ENCODE measurements around the gene CDC42EP4. TPM values are rescaled to one million over a fixed set of nuclear protein-coding genes. Genes with fewer than 3 reads are reported as not detected.

Gene CDC42EP4
- total and polyA plus RNA-seq, 2 donors (not counting 1 experiment from before 2014, with no cell fraction given), result 20.9 to 34.2 TPM

DNA sequence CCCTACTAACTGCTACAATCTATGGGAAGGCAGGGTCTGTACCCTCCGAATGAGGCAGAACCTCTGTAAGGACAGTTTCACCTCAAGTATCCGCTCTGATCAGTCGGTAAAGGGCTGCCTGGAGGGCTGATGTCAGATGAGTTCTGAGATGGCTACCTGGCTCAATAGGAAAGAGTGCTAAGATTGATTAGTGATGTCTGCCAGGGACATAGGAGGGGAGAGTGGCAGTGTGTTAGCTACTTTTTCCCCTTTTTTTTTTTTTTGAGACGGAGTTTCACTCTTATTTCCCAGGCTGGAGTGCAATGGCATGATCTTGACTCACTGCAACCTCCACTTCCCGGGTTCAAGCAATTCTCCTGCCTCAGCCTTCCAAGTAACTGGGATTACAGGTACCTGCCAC is 39.1 kb upstream of the CDC42EP4 start:
- H3K4me2 ChIP-seq (ENCODE audit: extremely low read depth, insufficient read depth, low read length), result no peak overlapping the region
- no peaks in the 10 kb centered on the region for H3K4me1 ChIP-seq (ENCODE audit: control insufficient read depth, extremely low read depth, insufficient read depth, low read length)
- H3K9me3 ChIP-seq (ENCODE audit: control insufficient read depth, insufficient read depth, low read depth, low read length), result no peaks in the 10 kb centered on the region
- no peaks in the 10 kb centered on the region for H3K27me3 ChIP-seq (ENCODE audit: control insufficient read depth, insufficient read depth, low read length)
- H3K36me3 ChIP-seq (ENCODE audit: control insufficient read depth, insufficient read depth, low read length), result no peaks in the 10 kb centered on the region
- no peaks in the 10 kb centered on the region for H3K79me2 ChIP-seq (ENCODE audit: control insufficient read depth, insufficient read depth, low read length)
- no peak for DNase-seq (ENCODE audit: low read depth in 2 of 2)
- TF ChIP-seq EZH2 (IDR thresholded peaks at IDR 0.05; ENCODE audit: low read length, missing control alignments), result no peak
- H3K27ac ChIP-seq (ENCODE audit: insufficient read depth, low read length), result no peak overlapping the region
- H2AFZ ChIP-seq (ENCODE audit: low read length), result no peak overlapping the region
- no peak overlapping the region for H3K4me3 ChIP-seq (replicated peaks in 1 of 4; ENCODE audit: control extremely low read depth in 1 of 4, insufficient read depth in 1 of 4, low read depth in 3 of 4, low read length in 4 of 4)
- H4K20me1 ChIP-seq (ENCODE audit: control insufficient read depth, extremely low read depth, insufficient read depth, low read length), result no peaks in the 10 kb centered on the region
- no peak overlapping the region for H3K9ac ChIP-seq (ENCODE audit: insufficient read depth, low read length)

DNA sequence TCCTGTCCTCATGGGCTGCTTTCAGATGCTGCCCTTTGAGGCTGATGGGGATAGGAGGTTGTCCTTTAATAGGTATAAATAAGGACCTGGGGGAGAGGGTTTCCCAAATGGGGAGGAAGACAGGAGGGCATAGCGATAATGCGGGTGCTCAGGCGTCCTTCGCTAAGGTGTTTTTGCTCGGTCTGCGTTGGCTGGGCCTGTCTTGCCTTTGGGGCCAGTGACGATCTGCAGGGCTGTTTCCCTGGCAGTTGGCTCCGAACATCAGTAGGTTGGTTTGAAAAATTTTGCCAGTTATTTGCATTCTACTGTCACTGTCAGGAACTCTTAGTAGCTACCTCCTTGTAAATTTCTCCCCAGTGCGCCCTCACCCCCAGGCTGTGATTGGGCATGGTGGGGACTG is 37.8 kb upstream of the CDC42EP4 start:
- Histone ChIP-seq H3K4me1 (ENCODE audit: control insufficient read depth, extremely low read depth, insufficient read depth, low read length) (no peaks in the 10 kb centered on the region), H3K9ac (ENCODE audit: insufficient read depth, low read length) (no peak overlapping the region), H2AFZ (ENCODE audit: low read length) (no peak overlapping the region), H3K27ac (ENCODE audit: insufficient read depth, low read length) (no peak overlapping the region), H3K4me2 (ENCODE audit: extremely low read depth, insufficient read depth, low read length) (no peak overlapping the region), H3K79me2 (ENCODE audit: control insufficient read depth, insufficient read depth, low read length) (no peaks in the 10 kb centered on the region), H3K36me3 (ENCODE audit: control insufficient read depth, insufficient read depth, low read length) (no peaks in the 10 kb centered on the region), H3K27me3 (ENCODE audit: control insufficient read depth, insufficient read depth, low read length) (no peaks in the 10 kb centered on the region), H3K9me3 (ENCODE audit: control insufficient read depth, insufficient read depth, low read depth, low read length) (no peaks in the 10 kb centered on the region), H4K20me1 (ENCODE audit: control insufficient read depth, extremely low read depth, insufficient read depth, low read length) (no peaks in the 10 kb centered on the region), H3K4me3 (replicated peaks in 1 of 4; ENCODE audit: control extremely low read depth in 1 of 4, insufficient read depth in 1 of 4, low read depth in 3 of 4, low read length in 4 of 4) (no peak overlapping the region)
- TF ChIP-seq, protein P1, sequence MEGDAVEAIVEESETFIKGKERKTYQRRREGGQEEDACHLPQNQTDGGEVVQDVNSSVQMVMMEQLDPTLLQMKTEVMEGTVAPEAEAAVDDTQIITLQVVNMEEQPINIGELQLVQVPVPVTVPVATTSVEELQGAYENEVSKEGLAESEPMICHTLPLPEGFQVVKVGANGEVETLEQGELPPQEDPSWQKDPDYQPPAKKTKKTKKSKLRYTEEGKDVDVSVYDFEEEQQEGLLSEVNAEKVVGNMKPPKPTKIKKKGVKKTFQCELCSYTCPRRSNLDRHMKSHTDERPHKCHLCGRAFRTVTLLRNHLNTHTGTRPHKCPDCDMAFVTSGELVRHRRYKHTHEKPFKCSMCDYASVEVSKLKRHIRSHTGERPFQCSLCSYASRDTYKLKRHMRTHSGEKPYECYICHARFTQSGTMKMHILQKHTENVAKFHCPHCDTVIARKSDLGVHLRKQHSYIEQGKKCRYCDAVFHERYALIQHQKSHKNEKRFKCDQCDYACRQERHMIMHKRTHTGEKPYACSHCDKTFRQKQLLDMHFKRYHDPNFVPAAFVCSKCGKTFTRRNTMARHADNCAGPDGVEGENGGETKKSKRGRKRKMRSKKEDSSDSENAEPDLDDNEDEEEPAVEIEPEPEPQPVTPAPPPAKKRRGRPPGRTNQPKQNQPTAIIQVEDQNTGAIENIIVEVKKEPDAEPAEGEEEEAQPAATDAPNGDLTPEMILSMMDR (conservative IDR thresholded peaks at IDR 0.05 in 1 of 2, IDR thresholded peaks at IDR 0.05 in 1 of 2; ENCODE audit: low read depth in 1 of 2, low read length in 2 of 2), result no peak
- TF ChIP-seq EZH2 (IDR thresholded peaks at IDR 0.05; ENCODE audit: low read length, missing control alignments), result no peak
- DNase-seq (ENCODE audit: low read depth in 2 of 2), result no peak

DNA sequence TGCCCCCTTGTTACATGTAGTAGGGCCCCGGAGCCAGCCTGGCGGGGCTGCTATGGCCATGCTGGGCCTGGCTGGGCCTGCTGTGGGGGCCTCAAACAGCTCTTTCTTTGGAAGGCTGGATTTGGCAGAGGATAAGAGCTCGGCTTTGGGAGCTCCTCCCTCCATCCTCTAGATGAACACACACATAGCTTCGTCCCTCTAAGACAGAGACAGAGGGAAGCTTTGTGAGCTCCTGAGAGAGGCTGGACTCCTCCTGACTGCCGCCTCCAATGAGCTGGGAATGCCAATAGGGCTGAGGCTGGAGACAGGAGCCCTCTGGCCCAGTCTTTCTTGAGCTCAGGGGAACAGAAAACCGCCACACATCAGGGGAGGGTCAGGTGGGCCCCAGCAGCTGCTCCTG is 37.3 kb upstream of the CDC42EP4 start:
- no peak for DNase-seq (ENCODE audit: low read depth in 2 of 2)
- peaks cover 5% of the 10 kb centered on the region for H3K4me1 ChIP-seq (ENCODE audit: control insufficient read depth, extremely low read depth, insufficient read depth, low read length)

More for the DNA sequence above, 37.3 kb upstream of the CDC42EP4 start:
- Histone ChIP-seq H3K36me3 (ENCODE audit: control insufficient read depth, insufficient read depth, low read length) (no peaks in the 10 kb centered on the region), H3K9ac (ENCODE audit: insufficient read depth, low read length) (no peak overlapping the region), H3K27me3 (ENCODE audit: control insufficient read depth, insufficient read depth, low read length) (no peaks in the 10 kb centered on the region), H3K4me3 (replicated peaks in 1 of 4; ENCODE audit: control extremely low read depth in 1 of 4, insufficient read depth in 1 of 4, low read depth in 3 of 4, low read length in 4 of 4) (no peak overlapping the region), H3K4me2 (ENCODE audit: extremely low read depth, insufficient read depth, low read length) (no peak overlapping the region), H2AFZ (ENCODE audit: low read length) (peak overlapping the region; percentile 17), H4K20me1 (ENCODE audit: control insufficient read depth, extremely low read depth, insufficient read depth, low read length) (no peaks in the 10 kb centered on the region), H3K27ac (ENCODE audit: insufficient read depth, low read length) (no peak overlapping the region), H3K79me2 (ENCODE audit: control insufficient read depth, insufficient read depth, low read length) (no peaks in the 10 kb centered on the region), H3K9me3 (ENCODE audit: control insufficient read depth, insufficient read depth, low read depth, low read length) (no peaks in the 10 kb centered on the region)
- no peak for TF ChIP-seq EZH2 (IDR thresholded peaks at IDR 0.05; ENCODE audit: low read length, missing control alignments)
- TF ChIP-seq, protein P1 (conservative IDR thresholded peaks at IDR 0.05 in 1 of 2, IDR thresholded peaks at IDR 0.05 in 1 of 2; ENCODE audit: low read depth in 1 of 2, low read length in 2 of 2), result no peak

Data from fibroblast of lung (primary cell).